ENCODE measurements around the gene ADA. TPM values are rescaled to one million over a fixed set of nuclear protein-coding genes. Genes with fewer than 3 reads are reported as not detected.
A peak's percentile ranks its signal among the peaks of the same experiment; 100 is the strongest.

ADA gene
- total and polyA plus RNA-seq, 2 experiments from 2014 or later: 8.6 to 17.5 TPM

DNA sequence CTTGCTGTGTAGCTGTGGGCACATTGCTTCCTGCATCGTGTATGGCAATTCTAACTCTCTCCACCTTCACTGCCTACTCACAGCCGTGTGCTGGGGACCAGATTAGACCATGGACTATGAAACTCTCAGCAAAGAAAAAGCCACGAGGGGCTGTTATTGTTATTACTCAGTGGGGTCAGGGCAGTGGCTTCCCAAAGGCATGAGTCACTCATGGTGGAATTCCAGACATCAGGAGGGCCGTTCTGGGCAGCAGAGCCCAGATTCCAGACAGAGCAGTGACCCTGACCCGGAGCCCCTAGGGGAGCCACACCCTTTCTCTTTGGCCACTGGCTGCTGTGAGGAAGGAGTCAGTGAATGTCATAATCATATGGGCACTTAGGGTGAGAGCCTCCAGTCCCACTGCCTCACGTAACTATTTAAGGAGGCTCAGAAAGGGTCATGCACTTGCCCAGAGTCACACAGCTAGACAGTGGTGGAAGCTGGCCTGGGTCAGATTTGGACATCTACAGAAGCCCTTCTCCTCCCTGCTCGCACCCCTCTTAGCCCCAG lies 41.5 kb upstream of the ADA start:
- H3K27ac ChIP-seq: peak overlapping the region; percentile 91
- H3K4me2 ChIP-seq (ENCODE audit: unreplicated experiment): peak overlapping the region; percentile 65
- H3K9me3 ChIP-seq (ENCODE audit: low read depth): no peaks in the 10 kb centered on the region
- H3K9me2 ChIP-seq (ENCODE audit: insufficient read depth): no peaks in the 10 kb centered on the region
- peaks cover 53% of the 10 kb centered on the region for H3K4me1 ChIP-seq (ENCODE audit: insufficient read depth)
- H3K9ac ChIP-seq: peak overlapping the region; percentile 64
- no peaks in the 10 kb centered on the region for H4K20me1 ChIP-seq (ENCODE audit: insufficient read depth)
- 0 to 1% methylated on average over 7 of the region's 7 CpGs for WGBS, 2 experiments (ENCODE audit: low coverage in 1 of 2, low lambda C conversion rate in 2 of 2, missing lambda C conversion rate in 2 of 2)
- TF ChIP-seq EZH2 (IDR thresholded peaks at IDR 0.05; ENCODE audit: insufficient read depth, poor library complexity, severe bottlenecking) (no peak), EZH2phosphoT487 (IDR thresholded peaks at IDR 0.05; ENCODE audit: insufficient read depth, low read depth) (0 out of 2 replicates have a peak, but pooled peaks have one; percentile 40)
- DNase-seq: peak; percentile 97
- no peak overlapping the region for H2AFZ ChIP-seq
- no peak overlapping the region for H3K4me3 ChIP-seq
- H3K27me3 ChIP-seq (replicated peaks; ENCODE audit: insufficient read depth): no peaks in the 10 kb centered on the region
- peaks cover 61% of the 10 kb centered on the region for H3F3A ChIP-seq (ENCODE audit: insufficient read depth)
- in situ Hi-C loops (cut with MboI): no loop called here
- H3K79me2 ChIP-seq (ENCODE audit: insufficient read depth): no peaks in the 10 kb centered on the region
- H3K36me3 ChIP-seq (ENCODE audit: low read depth): no peaks in the 10 kb centered on the region

GRCh38 chr20:44691424-44692423 lies 40.2 kb upstream of the ADA start:
- H3K4me2 ChIP-seq (ENCODE audit: unreplicated experiment): no peak overlapping the region
- peaks cover 53% of the 10 kb centered on the region for H3F3A ChIP-seq (ENCODE audit: insufficient read depth)
- H3K27me3 ChIP-seq (replicated peaks; ENCODE audit: insufficient read depth): no peaks in the 10 kb centered on the region
- in situ Hi-C loops (cut with MboI): no loop called here
- no peaks in the 10 kb centered on the region for H3K79me2 ChIP-seq (ENCODE audit: insufficient read depth)
- H4K20me1 ChIP-seq (ENCODE audit: insufficient read depth): no peaks in the 10 kb centered on the region
- H3K4me1 ChIP-seq (ENCODE audit: insufficient read depth): peaks cover 53% of the 10 kb centered on the region
- DNase-seq: peak; percentile 77
- H3K9me2 ChIP-seq (ENCODE audit: insufficient read depth): no peaks in the 10 kb centered on the region
- no peaks in the 10 kb centered on the region for H3K36me3 ChIP-seq (ENCODE audit: low read depth)
- peak overlapping the region; percentile 91 for H3K27ac ChIP-seq
- H3K4me3 ChIP-seq: no peak overlapping the region
- peak overlapping the region; percentile 64; the same call in 1 of the 2 replicates for H3K9ac ChIP-seq
- TF ChIP-seq EZH2 (IDR thresholded peaks at IDR 0.05; ENCODE audit: insufficient read depth, poor library complexity, severe bottlenecking): no peak
- no peak for TF ChIP-seq EZH2phosphoT487 (IDR thresholded peaks at IDR 0.05; ENCODE audit: insufficient read depth, low read depth)
- no peak overlapping the region for H2AFZ ChIP-seq
- 27 to 30% methylated on average over 7 of the region's 7 CpGs for WGBS, 2 experiments (ENCODE audit: low coverage in 1 of 2, low lambda C conversion rate in 2 of 2, missing lambda C conversion rate in 2 of 2)
- H3K9me3 ChIP-seq (ENCODE audit: low read depth): no peaks in the 10 kb centered on the region

DNA sequence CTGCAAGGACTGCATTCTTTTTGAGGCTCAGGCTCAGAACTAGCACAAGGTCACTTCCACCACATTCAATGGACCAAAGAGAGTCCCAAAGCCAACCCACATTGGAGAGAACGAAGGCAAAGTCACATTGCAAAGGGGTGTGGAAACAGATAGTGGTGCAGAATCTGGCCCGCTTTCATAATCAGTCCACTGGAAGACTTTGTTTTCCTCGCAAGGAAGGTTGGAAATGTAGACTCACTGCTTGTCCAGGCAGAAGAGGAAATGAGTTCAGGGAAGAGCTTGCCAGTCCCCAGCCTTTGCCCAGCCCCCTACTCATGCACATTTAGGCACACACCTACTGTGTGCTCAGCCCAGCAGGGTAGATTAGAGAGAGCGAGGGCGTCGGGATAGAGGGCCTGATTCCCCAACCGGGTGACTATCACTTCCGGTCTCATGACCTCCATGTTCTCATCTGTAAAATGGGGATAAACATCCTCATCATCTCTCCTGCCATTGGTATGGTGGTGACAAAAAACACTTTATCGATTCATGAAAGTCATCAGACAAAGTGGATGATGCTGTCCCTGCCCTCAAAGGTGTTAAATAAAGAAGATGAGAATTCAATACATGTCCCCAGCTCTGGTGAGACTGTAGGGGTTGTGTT lies 39.4 kb upstream of the ADA start:
- H2AFZ ChIP-seq: no peak overlapping the region
- no peaks in the 10 kb centered on the region for H4K20me1 ChIP-seq (ENCODE audit: insufficient read depth)
- H3K4me1 ChIP-seq (ENCODE audit: insufficient read depth): peaks cover 48% of the 10 kb centered on the region
- no peaks in the 10 kb centered on the region for H3K27me3 ChIP-seq (replicated peaks; ENCODE audit: insufficient read depth)
- no peaks in the 10 kb centered on the region for H3K79me2 ChIP-seq (ENCODE audit: insufficient read depth)
- in situ Hi-C loops (cut with MboI): no loop called here
- H3F3A ChIP-seq (ENCODE audit: insufficient read depth): peaks cover 45% of the 10 kb centered on the region
- H3K27ac ChIP-seq: peak overlapping the region; percentile 91
- H3K9ac ChIP-seq: peak overlapping the region; percentile 22; the same call in 1 of the 2 replicates
- TF ChIP-seq EZH2phosphoT487 (IDR thresholded peaks at IDR 0.05; ENCODE audit: insufficient read depth, low read depth) (no peak), EZH2 (IDR thresholded peaks at IDR 0.05; ENCODE audit: insufficient read depth, poor library complexity, severe bottlenecking) (no peak)
- 42 to 43% methylated on average over 9 of the region's 9 CpGs for WGBS, 2 experiments (ENCODE audit: low coverage in 1 of 2, low lambda C conversion rate in 2 of 2, missing lambda C conversion rate in 2 of 2)
- no peaks in the 10 kb centered on the region for H3K36me3 ChIP-seq (ENCODE audit: low read depth)
- no peak overlapping the region for H3K4me3 ChIP-seq
- DNase-seq: peak; percentile 56
- H3K4me2 ChIP-seq (ENCODE audit: unreplicated experiment): no peak overlapping the region
- no peaks in the 10 kb centered on the region for H3K9me2 ChIP-seq (ENCODE audit: insufficient read depth)
- no peaks in the 10 kb centered on the region for H3K9me3 ChIP-seq (ENCODE audit: low read depth)

DNA sequence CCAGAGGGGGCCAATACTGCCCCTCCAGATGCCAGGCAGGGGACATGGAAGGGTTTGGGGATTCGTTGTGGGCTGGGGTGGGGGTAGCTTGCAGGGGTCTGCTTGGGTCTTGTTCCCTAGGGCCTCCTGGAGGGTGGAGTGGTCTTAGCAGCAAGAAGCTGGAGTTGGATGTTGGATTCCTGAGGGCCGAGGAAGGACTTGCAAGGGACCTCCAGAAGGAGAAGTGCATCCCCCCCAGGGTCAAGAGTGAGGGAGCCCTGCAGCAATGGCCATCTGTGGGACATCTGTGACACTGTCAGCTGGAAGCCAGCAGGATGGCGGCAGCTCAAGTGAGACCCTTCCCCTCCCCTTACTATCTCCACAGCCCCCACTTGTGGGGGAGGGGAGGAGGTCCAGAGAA lies 38.3 kb upstream of the ADA start:
- H3K9me3 ChIP-seq (ENCODE audit: low read depth): no peaks in the 10 kb centered on the region
- peaks cover 34% of the 10 kb centered on the region for H3F3A ChIP-seq (ENCODE audit: insufficient read depth)
- no peak overlapping the region for H3K4me3 ChIP-seq
- no peaks in the 10 kb centered on the region for H3K36me3 ChIP-seq (ENCODE audit: low read depth)
- 71% methylated on average over 3 of the region's 3 CpGs for WGBS, 2 experiments (ENCODE audit: low coverage in 1 of 2, low lambda C conversion rate in 2 of 2, missing lambda C conversion rate in 2 of 2)
- DNase-seq: no peak
- no peak overlapping the region for H3K4me2 ChIP-seq (ENCODE audit: unreplicated experiment)
- no peaks in the 10 kb centered on the region for H3K9me2 ChIP-seq (ENCODE audit: insufficient read depth)
- H3K27ac ChIP-seq: no peak overlapping the region
- no peak overlapping the region for H2AFZ ChIP-seq
- in situ Hi-C loops (cut with MboI): loop anchor here (5.0 to 10.0 kb wide), 2 partner anchors 42 to 175 kb away; no protein-coding TSS in a partner anchor
- H3K9ac ChIP-seq: no peak overlapping the region
- H3K27me3 ChIP-seq (replicated peaks; ENCODE audit: insufficient read depth): no peaks in the 10 kb centered on the region
- no peaks in the 10 kb centered on the region for H3K79me2 ChIP-seq (ENCODE audit: insufficient read depth)
- H4K20me1 ChIP-seq (ENCODE audit: insufficient read depth): no peaks in the 10 kb centered on the region
- H3K4me1 ChIP-seq (ENCODE audit: insufficient read depth): peaks cover 40% of the 10 kb centered on the region
- TF ChIP-seq EZH2phosphoT487 (IDR thresholded peaks at IDR 0.05; ENCODE audit: insufficient read depth, low read depth) (no peak), EZH2 (IDR thresholded peaks at IDR 0.05; ENCODE audit: insufficient read depth, poor library complexity, severe bottlenecking) (no peak)

Measured in GM23248 (cell line).